Liver (tissue), 3 donors: ENCODE measurements around the gene KSR2.

Experiments
- ATF3 ChIP-seq: IDR thresholded peaks from 2 replicates; pipeline ENCODE4 v1.6.1; 2016; ENCODE audit warnings: antibody characterized with exemption
- CTCF ChIP-seq: fragments of 150-350 bp; IDR thresholded peaks from 2 replicates; pipeline ENCODE4 v1.5.1; 2017; ENCODE audit warnings: improper control_type of control experiment, low read depth, low read length; ENCODE audit not compliant: missing input control
- RAD21 ChIP-seq, 2 donors: IDR thresholded peaks; 2 replicates each; pipeline ENCODE4 v1.6.1; 2016; ENCODE audit warnings: antibody characterized with exemption in 2 of 2, mild to moderate bottlenecking in 2 of 2
- REST ChIP-seq: IDR thresholded peaks from 2 replicates; pipeline ENCODE4 v1.6.1; 2016; ENCODE audit warnings: antibody characterized with exemption, mild to moderate bottlenecking
- TAF1 ChIP-seq: conservative IDR thresholded peaks from 2 replicates; pipeline ENCODE4 v1.6.1; 2016; ENCODE audit warnings: antibody characterized with exemption, mild to moderate bottlenecking
- YY1 ChIP-seq: IDR thresholded peaks from 2 replicates; pipeline ENCODE4 v1.6.1; 2016; ENCODE audit warnings: antibody characterized with exemption, mild to moderate bottlenecking
- donor health status: healthy.
- donor health status: healthy.

- no peak for TF ChIP-seq CTCF
- no peak for TF ChIP-seq REST
- TF ChIP-seq RAD21 (IDR thresholded peaks at IDR 0.05) = no peak
- TF ChIP-seq ATF3 = no peak
- no peak for TF ChIP-seq YY1
- no peak for TF ChIP-seq TAF1
These were observed 470.5 kb downstream of the KSR2 start for GRCh38 chr12:117498256-117498655.
